H9 (cell line): Measurements from ENCODE around the gene SSTR4. TPM values are rescaled to one million over a fixed set of nuclear protein-coding genes. Genes with fewer than 3 reads are reported as not detected.

ENCODE experiments used
- DNase-seq: peaks from one replicate; pipeline ENCODE4 v3.0.0-alpha.2; 2017
- H2AFZ ChIP-seq: one replicate; pipeline ENCODE4 v1.6.1; 2013; ENCODE audit warnings: mild to moderate bottlenecking, low read length, control low read depth, moderate library complexity
- H2AK5ac ChIP-seq: 2 replicates; pipeline ENCODE4 v1.6.1; 2013; ENCODE audit warnings: low read length, control low read depth, mixed read lengths; ENCODE audit not compliant: insufficient read length
- H2BK120ac ChIP-seq: one replicate; pipeline ENCODE4 v1.6.1; 2013; ENCODE audit warnings: low read depth, mild to moderate bottlenecking, low read length, control low read depth, inconsistent platforms; ENCODE audit not compliant: poor library complexity, severe bottlenecking
- H2BK12ac ChIP-seq: 2 replicates; pipeline ENCODE4 v1.6.1; 2013; ENCODE audit warnings: low read length, control low read depth, mixed read lengths, low read depth; ENCODE audit not compliant: insufficient read length
- H2BK15ac ChIP-seq: 2 replicates; pipeline ENCODE4 v1.6.1; 2013; ENCODE audit warnings: low read depth, low read length, control low read depth
- H2BK20ac ChIP-seq: one replicate; pipeline ENCODE4 v1.6.1; 2013; ENCODE audit warnings: low read depth, mild to moderate bottlenecking, low read length, control low read depth, inconsistent platforms; ENCODE audit not compliant: poor library complexity, severe bottlenecking
- H2BK5ac ChIP-seq: 2 replicates; pipeline ENCODE4 v1.6.1; 2013; ENCODE audit warnings: low read length, control low read depth, mixed read lengths; ENCODE audit not compliant: insufficient read length
- H3K14ac ChIP-seq: 2 replicates; pipeline ENCODE4 v1.6.1; 2013; ENCODE audit warnings: low read length, control low read depth; ENCODE audit not compliant: insufficient read depth
- H3K18ac ChIP-seq: 2 replicates; pipeline ENCODE4 v1.6.1; 2013; ENCODE audit warnings: low read depth, mild to moderate bottlenecking, mixed read lengths, low read length, control low read depth; ENCODE audit not compliant: insufficient read length
- H3K23ac ChIP-seq: 2 replicates; pipeline ENCODE4 v1.6.1; 2013; ENCODE audit warnings: low read length, control low read depth, mixed read lengths, low read depth; ENCODE audit not compliant: insufficient read length
- H3K23me2 ChIP-seq: 2 replicates; pipeline ENCODE4 v1.6.1; 2013; ENCODE audit warnings: low read depth, mild to moderate bottlenecking, mixed read lengths, low read length, control low read depth; ENCODE audit not compliant: insufficient read length, poor library complexity, severe bottlenecking
- H3K27ac ChIP-seq: 2 replicates; pipeline ENCODE4 v1.5.1; 2013; ENCODE audit warnings: low read length, control low read depth, mixed read lengths, low read depth; ENCODE audit not compliant: insufficient read length
- H3K27me3 ChIP-seq: 2 replicates; pipeline ENCODE4 v1.6.1; 2013; ENCODE audit warnings: low read length, control low read depth, inconsistent platforms; ENCODE audit not compliant: insufficient read depth
- H3K4ac ChIP-seq: 2 replicates; pipeline ENCODE4 v1.6.1; 2013; ENCODE audit warnings: low read depth, mild to moderate bottlenecking, control low read depth, inconsistent platforms, low read length, moderate library complexity
- H3K4me1 ChIP-seq: 2 replicates; pipeline ENCODE4 v1.6.1; 2013; ENCODE audit warnings: low read length, control low read depth, inconsistent platforms; ENCODE audit not compliant: insufficient read depth
- H3K4me2 ChIP-seq: 2 replicates; pipeline ENCODE4 v1.6.1; 2013; ENCODE audit warnings: low read length, control low read depth, mixed read lengths; ENCODE audit not compliant: insufficient read length, insufficient read depth
- H3K56ac ChIP-seq: 2 replicates; pipeline ENCODE4 v1.6.1; 2013; ENCODE audit warnings: low read depth, mild to moderate bottlenecking, mixed read lengths, low read length, control low read depth; ENCODE audit not compliant: insufficient read length
- H3K79me1 ChIP-seq: 2 replicates; pipeline ENCODE4 v1.6.1; 2013; ENCODE audit warnings: low read depth, mild to moderate bottlenecking, moderate library complexity, low read length, control low read depth, inconsistent platforms; ENCODE audit not compliant: insufficient read depth, poor library complexity, severe bottlenecking
- H3K79me2 ChIP-seq: 2 replicates; pipeline ENCODE4 v1.6.1; 2013; ENCODE audit warnings: low read length, control low read depth, inconsistent platforms; ENCODE audit not compliant: insufficient read depth
- H3K9ac ChIP-seq: 2 replicates; pipeline ENCODE4 v1.6.1; 2013; ENCODE audit warnings: low read length, control low read depth, mixed read lengths; ENCODE audit not compliant: insufficient read length; ENCODE audit errors: extremely low read depth
- H3K9me3 ChIP-seq: one replicate; pipeline ENCODE4 v1.6.1; 2013; ENCODE audit warnings: low read depth, low read length, inconsistent platforms; ENCODE audit not compliant: control insufficient read depth
- H3T11ph ChIP-seq: one replicate; pipeline ENCODE4 v1.6.1; 2013; ENCODE audit warnings: mild to moderate bottlenecking, low read length, control low read depth, inconsistent platforms
- H4K20me1 ChIP-seq: one replicate; pipeline ENCODE4 v1.6.1; 2013; ENCODE audit not compliant: control insufficient read depth, insufficient read length, insufficient read depth
- H4K5ac ChIP-seq: 2 replicates; pipeline ENCODE4 v1.6.1; 2013; ENCODE audit warnings: low read depth, mild to moderate bottlenecking, mixed read lengths, low read length, control low read depth; ENCODE audit not compliant: insufficient read length
- H4K8ac ChIP-seq: replicated peaks from 2 replicates; pipeline ENCODE4 v1.6.1; 2013; ENCODE audit warnings: low read length, control low read depth, mixed read lengths, low read depth; ENCODE audit not compliant: insufficient read length
- H4K91ac ChIP-seq: 2 replicates; pipeline ENCODE4 v1.6.1; 2013; ENCODE audit warnings: low read depth, mild to moderate bottlenecking, moderate library complexity, mixed read lengths, low read length, control low read depth; ENCODE audit not compliant: insufficient read length
- H3K27ac Mint-ChIP-seq, 3 experiments: 2 replicates in 2 of 3; 3 replicates in 1 of 3; pipeline ENCODE4 v1.8.0; 2020 to 2021; ENCODE audit warnings: mixed read lengths in 3 of 3, mild to moderate bottlenecking in 1 of 3, moderate library complexity in 1 of 3
- H3K27me3 Mint-ChIP-seq: 2 replicates; pipeline ENCODE4 v1.8.0; 2021; ENCODE audit warnings: low read depth, mild to moderate bottlenecking, moderate library complexity, mixed read lengths
- H3K36me3 Mint-ChIP-seq, 3 experiments: 2 replicates in 2 of 3; 3 replicates in 1 of 3; pipeline ENCODE4 v1.8.0; 2020 to 2021; ENCODE audit warnings: low read depth in 3 of 3, mixed read lengths in 3 of 3; ENCODE audit not compliant: insufficient read depth in 1 of 3
- H3K4me1 Mint-ChIP-seq, 2 experiments: 2 replicates each; pipeline ENCODE4 v1.8.0; 2020; ENCODE audit warnings: mixed read lengths in 2 of 2
- H3K4me3 Mint-ChIP-seq, 2 experiments: 2 replicates in 1 of 2; 3 replicates in 1 of 2; pipeline ENCODE4 v1.8.0; 2020 to 2021; ENCODE audit warnings: mild to moderate bottlenecking in 2 of 2, mixed read lengths in 2 of 2, moderate library complexity in 1 of 2
- H3K9me3 Mint-ChIP-seq, 2 experiments: 2 replicates in 1 of 2; 3 replicates in 1 of 2; pipeline ENCODE4 v1.8.0; 2020; ENCODE audit warnings: mild to moderate bottlenecking in 2 of 2, mixed read lengths in 2 of 2, moderate library complexity in 1 of 2
- WGBS: extraction: QIAGEN DNeasy Blood & Tissue Kit; methylation state at CpG from one replicate; pipeline ENCODE4 v1.1.7; 2013; ENCODE audit warnings: missing lambda C conversion rate, low lambda C conversion rate, mixed read lengths; ENCODE audit not compliant: insufficient read length; ENCODE audit errors: extremely low coverage; 5-methylcytosine and 5-hydroxymethylcytosine counted together
- total RNA-seq: library from RNA; stranded (reverse); gene quantifications from 2 replicates; pipeline ENCODE4 v1.2.1, GENCODE V29; 2021
- TF ChIP-seq, protein P1 (sequence below): fragments of 200-600 bp; sonication (generic); conservative IDR thresholded peaks from 3 replicates; pipeline ENCODE4 v1.8.0; 2021; ENCODE audit warnings: antibody characterized with exemption, mild to moderate bottlenecking

The SSTR4 gene
- total RNA-seq, 1 experiment from 2014 or later = not detected

DNA sequence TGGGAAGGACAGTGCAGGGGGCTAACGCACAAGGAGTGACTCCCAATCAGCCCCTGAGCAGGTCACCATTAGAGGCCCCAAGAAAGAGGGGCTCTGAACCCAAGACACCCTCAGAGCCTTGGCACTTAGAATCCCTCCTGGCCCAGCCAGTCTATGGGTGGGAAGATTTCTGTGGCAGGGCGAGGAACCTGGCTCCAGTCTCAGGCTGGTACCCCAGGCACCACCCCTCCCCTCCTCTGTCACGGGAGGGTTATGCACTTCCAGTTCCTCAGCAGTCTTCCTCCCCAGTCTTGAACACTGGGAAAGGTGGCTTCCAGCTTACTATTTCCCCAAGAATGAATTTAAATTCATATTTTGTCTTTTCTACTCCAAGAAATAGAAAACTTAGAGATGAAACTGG is 27.6 kb upstream of the SSTR4 start:
- H3K9ac ChIP-seq = no peak overlapping the region
- no peaks in the 10 kb centered on the region for H3K36me3 Mint-ChIP-seq
- no peak overlapping the region for H3K4me2 ChIP-seq

More for the DNA sequence above, 27.6 kb upstream of the SSTR4 start:
- Histone ChIP-seq H2BK20ac (no peak overlapping the region), H3K23ac (no peak overlapping the region), H4K5ac (no peak overlapping the region), H2AFZ (no peak overlapping the region), H2BK15ac (no peak overlapping the region), H3T11ph (no peak overlapping the region), H3K27me3 (no peaks in the 10 kb centered on the region), H3K23me2 (no peaks in the 10 kb centered on the region), H3K79me1 (no peaks in the 10 kb centered on the region), H3K4ac (no peak overlapping the region), H3K56ac (no peak overlapping the region), H3K9me3 (no peaks in the 10 kb centered on the region), H3K18ac (no peak overlapping the region), H2BK120ac (no peak overlapping the region), H3K14ac (no peak overlapping the region), H4K20me1 (no peaks in the 10 kb centered on the region), H2AK5ac (no peak overlapping the region), H3K27ac (no peak overlapping the region), H3K4me1 (peaks cover 5% of the 10 kb centered on the region; the same call in 1 of the 2 replicates), H4K91ac (no peak overlapping the region), H3K79me2 (no peaks in the 10 kb centered on the region), H2BK12ac (no peak overlapping the region), H2BK5ac (no peak overlapping the region), H4K8ac (no peak overlapping the region)
- Mint-ChIP-seq H3K27me3 (peaks cover 2% of the 10 kb centered on the region; the same call in 1 of the 2 replicates), H3K9me3 (no peaks in the 10 kb centered on the region), H3K27ac (no peak overlapping the region), H3K4me3 (no peak overlapping the region), H3K4me1 (peaks cover 9 to 10% of the 10 kb centered on the region in 2 experiments)
- DNase-seq = no peak
- WGBS = no CpG with 5 or more reads among the region's 3 CpGs
- TF ChIP-seq, protein P1, sequence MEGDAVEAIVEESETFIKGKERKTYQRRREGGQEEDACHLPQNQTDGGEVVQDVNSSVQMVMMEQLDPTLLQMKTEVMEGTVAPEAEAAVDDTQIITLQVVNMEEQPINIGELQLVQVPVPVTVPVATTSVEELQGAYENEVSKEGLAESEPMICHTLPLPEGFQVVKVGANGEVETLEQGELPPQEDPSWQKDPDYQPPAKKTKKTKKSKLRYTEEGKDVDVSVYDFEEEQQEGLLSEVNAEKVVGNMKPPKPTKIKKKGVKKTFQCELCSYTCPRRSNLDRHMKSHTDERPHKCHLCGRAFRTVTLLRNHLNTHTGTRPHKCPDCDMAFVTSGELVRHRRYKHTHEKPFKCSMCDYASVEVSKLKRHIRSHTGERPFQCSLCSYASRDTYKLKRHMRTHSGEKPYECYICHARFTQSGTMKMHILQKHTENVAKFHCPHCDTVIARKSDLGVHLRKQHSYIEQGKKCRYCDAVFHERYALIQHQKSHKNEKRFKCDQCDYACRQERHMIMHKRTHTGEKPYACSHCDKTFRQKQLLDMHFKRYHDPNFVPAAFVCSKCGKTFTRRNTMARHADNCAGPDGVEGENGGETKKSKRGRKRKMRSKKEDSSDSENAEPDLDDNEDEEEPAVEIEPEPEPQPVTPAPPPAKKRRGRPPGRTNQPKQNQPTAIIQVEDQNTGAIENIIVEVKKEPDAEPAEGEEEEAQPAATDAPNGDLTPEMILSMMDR = no peak
